Epithelial cell of proximal tubule (primary cell): Measurements from ENCODE around the gene TBC1D7. TPM values are rescaled to one million over a fixed set of nuclear protein-coding genes. Genes with fewer than 3 reads are reported as not detected.

Experiments used
- DNase-seq: peaks from one replicate; pipeline ENCODE4 v3.0.0-alpha.2; 2011; ENCODE audit warnings: low read depth
- H3K4me3 ChIP-seq: 2 replicates; pipeline ENCODE4 v1.5.1; 2011; ENCODE audit warnings: low read depth, mild to moderate bottlenecking, low read length
- total RNA-seq: library from RNA; depleted of rRNA; stranded (reverse); fragments of >200 nt; gene quantifications from 2 replicates; pipeline ENCODE4 v1.2.3, GENCODE V29; 2015
- TF ChIP-seq, protein P1 (sequence below): conservative IDR thresholded peaks from 2 replicates; pipeline ENCODE4 v1.5.1; 2012; ENCODE audit warnings: low read depth, mild to moderate bottlenecking, low read length

TBC1D7 gene
- total RNA-seq, 1 donor from 2014 or later = 20.3 TPM

- H3K4me3 ChIP-seq = no peak overlapping the region
- TF ChIP-seq, protein P1, sequence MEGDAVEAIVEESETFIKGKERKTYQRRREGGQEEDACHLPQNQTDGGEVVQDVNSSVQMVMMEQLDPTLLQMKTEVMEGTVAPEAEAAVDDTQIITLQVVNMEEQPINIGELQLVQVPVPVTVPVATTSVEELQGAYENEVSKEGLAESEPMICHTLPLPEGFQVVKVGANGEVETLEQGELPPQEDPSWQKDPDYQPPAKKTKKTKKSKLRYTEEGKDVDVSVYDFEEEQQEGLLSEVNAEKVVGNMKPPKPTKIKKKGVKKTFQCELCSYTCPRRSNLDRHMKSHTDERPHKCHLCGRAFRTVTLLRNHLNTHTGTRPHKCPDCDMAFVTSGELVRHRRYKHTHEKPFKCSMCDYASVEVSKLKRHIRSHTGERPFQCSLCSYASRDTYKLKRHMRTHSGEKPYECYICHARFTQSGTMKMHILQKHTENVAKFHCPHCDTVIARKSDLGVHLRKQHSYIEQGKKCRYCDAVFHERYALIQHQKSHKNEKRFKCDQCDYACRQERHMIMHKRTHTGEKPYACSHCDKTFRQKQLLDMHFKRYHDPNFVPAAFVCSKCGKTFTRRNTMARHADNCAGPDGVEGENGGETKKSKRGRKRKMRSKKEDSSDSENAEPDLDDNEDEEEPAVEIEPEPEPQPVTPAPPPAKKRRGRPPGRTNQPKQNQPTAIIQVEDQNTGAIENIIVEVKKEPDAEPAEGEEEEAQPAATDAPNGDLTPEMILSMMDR = no peak
Measured at GRCh38 chr6:13294499-13295069, 33.8 kb downstream of the TBC1D7 start.

GRCh38 chr6:13292774-13293173, 35.6 kb downstream of the TBC1D7 start:
- no peak overlapping the region for H3K4me3 ChIP-seq
- no peak for DNase-seq
- TF ChIP-seq, protein P1 = no peak

More at GRCh38 chr6:13294499-13295069, 33.8 kb downstream of the TBC1D7 start:
- DNase-seq = no peak

DNA sequence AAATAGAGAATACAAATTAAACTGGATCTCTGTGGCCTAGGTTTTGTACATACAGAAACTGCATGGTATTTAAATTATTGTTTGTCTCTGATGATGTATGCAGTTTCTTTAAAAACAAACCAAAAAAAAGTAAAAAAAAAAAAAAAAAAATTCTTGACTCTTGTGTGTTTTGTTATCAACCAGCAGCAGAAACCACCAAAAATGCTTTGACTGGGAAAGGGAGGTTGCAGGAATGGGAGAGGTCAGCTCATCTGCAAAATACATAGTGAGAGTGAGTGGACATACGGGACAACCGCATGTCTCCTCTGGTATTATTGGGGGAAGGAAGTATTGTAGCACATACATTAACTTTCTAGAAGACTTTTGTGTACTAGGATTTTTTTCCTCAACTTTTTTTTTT, 38.0 kb downstream of the TBC1D7 start:
- H3K4me3 ChIP-seq = no peak overlapping the region
- no peak for DNase-seq
- TF ChIP-seq, protein P1 = no peak

DNA sequence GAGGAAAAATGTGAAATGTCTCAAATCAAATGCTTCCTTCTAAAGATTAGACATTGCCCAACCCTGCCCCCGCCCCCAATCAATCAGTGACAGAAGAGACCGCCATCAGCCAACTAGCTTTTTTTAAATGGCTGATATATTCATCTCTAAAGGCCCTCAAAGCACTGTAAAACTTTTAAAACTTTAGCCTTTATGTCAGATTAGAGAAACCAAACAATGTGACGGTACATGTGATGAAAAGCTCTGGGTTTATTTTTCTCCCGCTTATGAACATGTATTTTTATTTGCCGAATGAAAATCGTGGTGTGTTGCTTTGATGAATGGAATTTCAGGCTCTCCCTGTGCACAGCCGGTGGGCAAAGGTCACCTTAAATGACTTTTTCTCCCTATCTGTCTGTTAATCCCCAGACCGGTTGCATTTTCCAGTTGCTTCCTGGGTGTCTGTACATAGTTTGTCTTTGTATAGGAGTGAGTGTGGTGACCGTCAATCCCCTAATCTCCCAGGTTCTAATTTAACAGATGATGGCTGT, 38.5 kb downstream of the TBC1D7 start:
- DNase-seq = no peak
- no peak overlapping the region for H3K4me3 ChIP-seq
- TF ChIP-seq, protein P1 = no peak

DNA sequence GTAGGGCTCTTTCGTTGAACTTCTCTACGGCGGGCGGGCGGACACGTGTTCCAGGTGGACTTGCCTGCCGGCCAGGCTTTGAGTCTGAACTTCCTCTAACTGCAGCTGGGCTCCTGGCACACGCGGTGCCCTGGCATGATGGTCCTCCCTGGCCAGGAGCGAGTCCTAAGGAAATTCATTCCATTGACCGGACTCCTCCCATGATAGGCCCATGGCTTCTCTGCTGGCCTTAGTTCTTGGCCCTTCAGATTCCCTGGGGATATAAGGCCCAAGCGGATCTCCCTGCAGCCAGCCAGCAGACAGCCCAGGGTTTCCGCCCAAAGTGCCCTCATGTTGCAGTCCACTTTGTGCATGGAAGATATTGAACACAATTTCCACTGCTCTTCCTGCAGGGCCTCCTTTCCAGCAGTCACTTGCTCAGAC, 39.4 kb downstream of the TBC1D7 start:
- H3K4me3 ChIP-seq = no peak overlapping the region
- no peak for DNase-seq
- TF ChIP-seq, protein P1 = no peak

GRCh38 chr6:13288481-13288880, 39.9 kb downstream of the TBC1D7 start:
- TF ChIP-seq, protein P1 = no peak
- DNase-seq = no peak
- no peak overlapping the region for H3K4me3 ChIP-seq

GRCh38 chr6:13287104-13287503, 41.2 kb downstream of the TBC1D7 start:
- no peak overlapping the region for H3K4me3 ChIP-seq
- TF ChIP-seq, protein P1 = no peak
- DNase-seq = no peak
